ENCODE results near the gene NKD2. TPM values are rescaled to one million over a fixed set of nuclear protein-coding genes. Genes with fewer than 3 reads are reported as not detected.

The NKD2 gene
- polyA plus RNA-seq, 1 of the 3 experiments (the other 2 are of a cell fraction): not detected

DNA sequence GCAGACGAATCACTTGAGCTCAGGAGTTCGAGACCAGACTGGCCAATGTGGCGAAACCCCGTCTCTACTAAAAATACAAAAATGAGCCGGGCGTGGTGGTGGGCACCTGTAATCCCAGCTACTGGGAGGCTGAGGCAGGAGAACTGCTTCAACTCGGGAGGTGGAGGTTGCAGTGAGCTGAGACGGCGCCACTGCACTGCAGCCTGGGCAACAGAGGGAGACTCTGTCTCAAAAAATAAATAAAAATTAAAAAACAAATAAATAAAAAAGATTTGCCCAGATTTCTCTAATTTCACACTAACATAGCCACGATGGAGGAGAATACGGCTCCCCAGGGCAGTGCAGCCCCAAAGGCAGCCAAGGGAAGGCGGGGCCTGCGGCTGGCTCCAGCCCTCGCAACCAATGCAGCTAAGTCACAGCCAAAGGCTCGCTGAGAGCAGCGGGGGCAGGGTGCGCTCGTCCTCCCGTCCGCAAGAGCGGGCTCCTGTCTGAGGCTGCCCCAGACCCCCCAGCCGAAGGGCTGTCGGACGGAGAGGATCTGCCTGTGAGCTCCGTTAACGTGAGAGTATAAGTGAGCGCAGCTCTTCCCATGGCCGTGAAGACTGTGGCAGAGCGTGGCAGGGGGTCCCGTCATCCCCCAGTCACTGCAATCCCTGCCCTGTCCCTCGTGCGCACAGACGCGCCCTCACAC, 59.7 kb downstream of the NKD2 start (continued):
- no peak for TF ChIP-seq REST (IDR thresholded peaks at IDR 0.05; ENCODE audit: low read depth, low read length)
- no peak for TF ChIP-seq RXRA (IDR thresholded peaks at IDR 0.05; ENCODE audit: borderline replicate concordance, low read depth)
- TF ChIP-seq NRF1 (IDR thresholded peaks at IDR 0.05; ENCODE audit: low read depth, low read length): no peak

GRCh38 chr5:1068895-1069719, 60.5 kb downstream of the NKD2 start:
- Histone ChIP-seq H3K27me3 (ENCODE audit: insufficient read depth) (no peaks in the 10 kb centered on the region), H3F3A (replicated peaks; ENCODE audit: insufficient read depth) (no peaks in the 10 kb centered on the region), H3K4me2 (no peak overlapping the region), H3K9ac (no peak overlapping the region), H3K4me1 (ENCODE audit: control insufficient read depth in 1 of 2, insufficient read depth in 2 of 2, low read depth in 1 of 2, low read length in 1 of 2) (no peaks in the 10 kb centered on the region), H3K9me3 (no peaks in the 10 kb centered on the region), H4K20me1 (ENCODE audit: insufficient read depth) (no peaks in the 10 kb centered on the region), H3K9me2 (no peaks in the 10 kb centered on the region), H3K4me3 (ENCODE audit: low read depth in 2 of 2, low read length in 1 of 2) (no peak overlapping the region), H2AFZ (ENCODE audit: low read depth) (no peak overlapping the region), H3K36me3 (replicated peaks in 1 of 2; ENCODE audit: control insufficient read depth in 1 of 2, insufficient read depth in 2 of 2, low read length in 1 of 2) (no peaks in the 10 kb centered on the region), H3K27ac (ENCODE audit: low read depth in 2 of 2, low read length in 1 of 2) (no peak overlapping the region), H3K79me2 (ENCODE audit: insufficient read depth) (no peaks in the 10 kb centered on the region)
- TF ChIP-seq PBX3 (IDR thresholded peaks at IDR 0.05) (no peak), FOXM1 (IDR thresholded peaks at IDR 0.05; ENCODE audit: low read depth) (no peak), MXI1 (IDR thresholded peaks at IDR 0.05; ENCODE audit: low read depth, low read length) (no peak), RAD21 (IDR thresholded peaks at IDR 0.05; ENCODE audit: low read length) (no peak), NRF1 (IDR thresholded peaks at IDR 0.05; ENCODE audit: low read depth, low read length) (no peak)
- ChIA-PET POLR2A (no interaction called here), CTCF (interaction anchor here (0.9 to 1.2 kb wide), 2 partner anchors 10 to 100 kb away, joined by 3 read pairs; no protein-coding TSS in a partner anchor)
- no peak for DNase-seq
- 85% methylated on average over 28 of the region's 33 CpGs for WGBS (ENCODE audit: low lambda C conversion rate)

- no peaks in the 10 kb centered on the region for H3K36me3 ChIP-seq (replicated peaks in 1 of 2; ENCODE audit: control insufficient read depth in 1 of 2, insufficient read depth in 2 of 2, low read length in 1 of 2)
- CTCF ChIA-PET: interaction anchor here (0.9 to 1.2 kb wide), 2 partner anchors 10 to 99 kb away, joined by 3 read pairs; no protein-coding TSS in a partner anchor
- H3K4me3 ChIP-seq (ENCODE audit: low read depth in 2 of 2, low read length in 1 of 2): no peak overlapping the region
- H3K4me1 ChIP-seq (ENCODE audit: control insufficient read depth in 1 of 2, insufficient read depth in 2 of 2, low read depth in 1 of 2, low read length in 1 of 2): no peaks in the 10 kb centered on the region
- H4K20me1 ChIP-seq (ENCODE audit: insufficient read depth): no peaks in the 10 kb centered on the region
- H3K4me2 ChIP-seq: no peak overlapping the region
- H3K79me2 ChIP-seq (ENCODE audit: insufficient read depth): no peaks in the 10 kb centered on the region
- no peak overlapping the region for H3K27ac ChIP-seq (ENCODE audit: low read depth in 2 of 2, low read length in 1 of 2)
- POLR2A ChIA-PET: no interaction called here
- no peak overlapping the region for H3K9ac ChIP-seq
- 98% methylated on average over 8 of the region's 15 CpGs for WGBS (ENCODE audit: low lambda C conversion rate)
- H3K9me2 ChIP-seq: no peaks in the 10 kb centered on the region
- H3K9me3 ChIP-seq: no peaks in the 10 kb centered on the region
- no peaks in the 10 kb centered on the region for H3F3A ChIP-seq (replicated peaks; ENCODE audit: insufficient read depth)
- H2AFZ ChIP-seq (ENCODE audit: low read depth): no peak overlapping the region
- no peak for DNase-seq
- H3K27me3 ChIP-seq (ENCODE audit: insufficient read depth): no peaks in the 10 kb centered on the region
- no peak for TF ChIP-seq TCF12 (IDR thresholded peaks at IDR 0.05)
- TF ChIP-seq GATA2 (CRISPR knock-in tag; IDR thresholded peaks at IDR 0.05): no peak
- TF ChIP-seq, protein P1, sequence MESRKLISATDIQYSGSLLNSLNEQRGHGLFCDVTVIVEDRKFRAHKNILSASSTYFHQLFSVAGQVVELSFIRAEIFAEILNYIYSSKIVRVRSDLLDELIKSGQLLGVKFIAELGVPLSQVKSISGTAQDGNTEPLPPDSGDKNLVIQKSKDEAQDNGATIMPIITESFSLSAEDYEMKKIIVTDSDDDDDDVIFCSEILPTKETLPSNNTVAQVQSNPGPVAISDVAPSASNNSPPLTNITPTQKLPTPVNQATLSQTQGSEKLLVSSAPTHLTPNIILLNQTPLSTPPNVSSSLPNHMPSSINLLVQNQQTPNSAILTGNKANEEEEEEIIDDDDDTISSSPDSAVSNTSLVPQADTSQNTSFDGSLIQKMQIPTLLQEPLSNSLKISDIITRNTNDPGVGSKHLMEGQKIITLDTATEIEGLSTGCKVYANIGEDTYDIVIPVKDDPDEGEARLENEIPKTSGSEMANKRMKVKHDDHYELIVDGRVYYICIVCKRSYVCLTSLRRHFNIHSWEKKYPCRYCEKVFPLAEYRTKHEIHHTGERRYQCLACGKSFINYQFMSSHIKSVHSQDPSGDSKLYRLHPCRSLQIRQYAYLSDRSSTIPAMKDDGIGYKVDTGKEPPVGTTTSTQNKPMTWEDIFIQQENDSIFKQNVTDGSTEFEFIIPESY (IDR thresholded peaks at IDR 0.05; ENCODE audit: borderline replicate concordance, low read depth): no peak
- no peak for TF ChIP-seq USF2 (IDR thresholded peaks at IDR 0.05; ENCODE audit: borderline replicate concordance, low read depth, low read length)
- TF ChIP-seq, protein P2, sequence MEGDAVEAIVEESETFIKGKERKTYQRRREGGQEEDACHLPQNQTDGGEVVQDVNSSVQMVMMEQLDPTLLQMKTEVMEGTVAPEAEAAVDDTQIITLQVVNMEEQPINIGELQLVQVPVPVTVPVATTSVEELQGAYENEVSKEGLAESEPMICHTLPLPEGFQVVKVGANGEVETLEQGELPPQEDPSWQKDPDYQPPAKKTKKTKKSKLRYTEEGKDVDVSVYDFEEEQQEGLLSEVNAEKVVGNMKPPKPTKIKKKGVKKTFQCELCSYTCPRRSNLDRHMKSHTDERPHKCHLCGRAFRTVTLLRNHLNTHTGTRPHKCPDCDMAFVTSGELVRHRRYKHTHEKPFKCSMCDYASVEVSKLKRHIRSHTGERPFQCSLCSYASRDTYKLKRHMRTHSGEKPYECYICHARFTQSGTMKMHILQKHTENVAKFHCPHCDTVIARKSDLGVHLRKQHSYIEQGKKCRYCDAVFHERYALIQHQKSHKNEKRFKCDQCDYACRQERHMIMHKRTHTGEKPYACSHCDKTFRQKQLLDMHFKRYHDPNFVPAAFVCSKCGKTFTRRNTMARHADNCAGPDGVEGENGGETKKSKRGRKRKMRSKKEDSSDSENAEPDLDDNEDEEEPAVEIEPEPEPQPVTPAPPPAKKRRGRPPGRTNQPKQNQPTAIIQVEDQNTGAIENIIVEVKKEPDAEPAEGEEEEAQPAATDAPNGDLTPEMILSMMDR (IDR thresholded peaks at IDR 0.05): no peak
- TF ChIP-seq TAF1 (IDR thresholded peaks at IDR 0.05; ENCODE audit: borderline replicate concordance, low read depth, low read length): no peak
- no peak for TF ChIP-seq MXI1 (IDR thresholded peaks at IDR 0.05; ENCODE audit: low read depth, low read length)
These were observed 61.1 kb downstream of the NKD2 start for GRCh38 chr5:1069720-1070088.
